ENCODE data around the gene GRAP. TPM values are rescaled to one million over a fixed set of nuclear protein-coding genes. Genes with fewer than 3 reads are reported as not detected.
"Not testable (repeated sequence)": the region's sequence is repeated elsewhere in the genome, so short reads cannot be mapped to it uniquely, and the experiment has no call there.

GRAP gene
- total and polyA plus RNA-seq, 10 of the 15 experiments (the other 5 are each of a cell fraction or from before 2014, with no cell fraction given) = 0.58 to 78.3 (median 36.6) TPM

- POLR2A ChIA-PET; H3K9me3 ChIP-seq (replicated peaks; ENCODE audit: control insufficient read depth, insufficient read depth, low read length): not testable (repeated sequence)
These were observed 18.1 kb downstream of the GRAP start for GRCh38 chr17:19028671-19029070.

GRCh38 chr17:19024101-19025078 lies 22.4 kb downstream of the GRAP start:
- intact Hi-C loops (cut with micrococcal nuclease; ENCODE audit: unreplicated experiment) = no loop called here
- 51% methylated on average over 22 of the region's 22 CpGs for WGBS (ENCODE audit: insufficient coverage, insufficient replicate concordance, low lambda C conversion rate, missing lambda C conversion rate)
- DNase-seq (ENCODE audit: low read depth, low spot score) (no peak), FAIRE-seq (no peak), ATAC-seq (no peak)
- Histone ChIP-seq H4K20me1 (ENCODE audit: control insufficient read depth, insufficient read depth) (no peaks in the 10 kb centered on the region), H3K4me1 (ENCODE audit: control insufficient read depth, insufficient read depth, low read length) (no peaks in the 10 kb centered on the region), H3K9me3 (replicated peaks; ENCODE audit: control insufficient read depth, insufficient read depth, low read length) (no peaks in the 10 kb centered on the region), H2AFZ (ENCODE audit: control insufficient read depth, low read depth, low read length) (no peak overlapping the region), H3K4me2 (ENCODE audit: control insufficient read depth, insufficient read depth) (no peak overlapping the region), H3K27ac (ENCODE audit: control insufficient read depth, insufficient read depth) (no peak overlapping the region), H3K9ac (ENCODE audit: control insufficient read depth, insufficient read depth, low read length) (no peak overlapping the region), H3K36me3 (ENCODE audit: control insufficient read depth in 2 of 2, insufficient read depth in 2 of 2, low read length in 1 of 2) (peaks cover 0 to 15% of the 10 kb centered on the region in 2 experiments; a peak in 3 of 4 replicates), H3K79me2 (ENCODE audit: control insufficient read depth, insufficient read depth, low read length) (no peaks in the 10 kb centered on the region), H3K27me3 (replicated peaks in 1 of 2; ENCODE audit: control insufficient read depth in 2 of 2, insufficient read depth in 2 of 2, low read length in 1 of 2) (no peaks in the 10 kb centered on the region), H3K4me3 (no peak overlapping the region)
- ChIA-PET POLR2A (interaction anchor here (0.6 kb wide), 1 partner anchor 167 kb away, joined by 3 read pairs; the partner anchor contains the start of gene PRPSAP2), RAD21 (ENCODE audit: unreplicated experiment) (interaction anchor here (1.4 kb wide), 1 partner anchor 66 kb away, joined by 4 read pairs; no protein-coding TSS in a partner anchor), SMC1A (ENCODE audit: uncharacterized antibody, unreplicated experiment) (no interaction called here), CTCF (interaction anchor here (1.9 kb wide), 1 partner anchor 63 kb away, joined by 5 read pairs; no protein-coding TSS in a partner anchor)
- BruUV-seq (replicated peaks) = TSS peak; percentile 22
- in situ Hi-C loops (cut with MboI) = no loop called here
- TF ChIP-seq ZNF592 (IDR thresholded peaks at IDR 0.05) (no peak), BCLAF1 (IDR thresholded peaks at IDR 0.05) (no peak), SUPT20H (IDR thresholded peaks at IDR 0.05; ENCODE audit: borderline replicate concordance, control insufficient read depth, low read depth, low read length) (no peak), TCF7 (IDR thresholded peaks at IDR 0.05; ENCODE audit: borderline replicate concordance) (no peak), EED (IDR thresholded peaks at IDR 0.05; ENCODE audit: low read depth) (no peak), LARP7 (IDR thresholded peaks at IDR 0.05) (no peak), GATAD2B (conservative IDR thresholded peaks at IDR 0.05; ENCODE audit: low read depth) (no peak), STAT1 (conservative IDR thresholded peaks at IDR 0.05) (no peak)

More at GRCh38 chr17:19028671-19029070, 18.1 kb downstream of the GRAP start:
- H3K4me1 ChIP-seq (ENCODE audit: control insufficient read depth, insufficient read depth, low read length); H4K20me1 ChIP-seq (ENCODE audit: control insufficient read depth, insufficient read depth); DNase-seq (ENCODE audit: low read depth, low spot score); intact Hi-C loops (cut with micrococcal nuclease; ENCODE audit: unreplicated experiment); FAIRE-seq; H3K4me2 ChIP-seq (ENCODE audit: control insufficient read depth, insufficient read depth); H3K9ac ChIP-seq (ENCODE audit: control insufficient read depth, insufficient read depth, low read length); ATAC-seq; H3K27me3 ChIP-seq (replicated peaks in 1 of 2; ENCODE audit: control insufficient read depth in 2 of 2, insufficient read depth in 2 of 2, low read length in 1 of 2); CTCF ChIA-PET; H3K27ac ChIP-seq (ENCODE audit: control insufficient read depth, insufficient read depth); in situ Hi-C loops (cut with MboI); H2AFZ ChIP-seq (ENCODE audit: control insufficient read depth, low read depth, low read length); H3K36me3 ChIP-seq (ENCODE audit: control insufficient read depth in 2 of 2, insufficient read depth in 2 of 2, low read length in 1 of 2); H3K4me3 ChIP-seq; RAD21 ChIA-PET (ENCODE audit: unreplicated experiment); H3K79me2 ChIP-seq (ENCODE audit: control insufficient read depth, insufficient read depth, low read length); SMC1A ChIA-PET (ENCODE audit: uncharacterized antibody, unreplicated experiment): not testable (repeated sequence)
- BruUV-seq (replicated peaks) = TSS peak; percentile 50
- WGBS (ENCODE audit: insufficient coverage, insufficient replicate concordance, low lambda C conversion rate, missing lambda C conversion rate) = no CpG with 5 or more reads among the region's 11 CpGs
